Sigmoid colon (tissue), 4 donors: ENCODE data around the gene FAM204A.

Experiments
- EP300 ChIP-seq, 4 donors: sonication (generic); formaldehyde crosslinking; IDR thresholded peaks; one replicate each; pipeline ENCODE4 v1.6.1; 2017; ENCODE audit warnings: antibody characterized with exemption in 4 of 4
- TF ChIP-seq, protein P1 (sequence below), 4 experiments: fragments of 450-650 bp in 3 of 4; fragments of 200-600 bp in 1 of 4; IDR thresholded peaks; one replicate each; pipeline ENCODE4 v1.5.1; 2016 to 2019; ENCODE audit warnings: antibody characterized with exemption in 4 of 4, mild to moderate bottlenecking in 3 of 4, moderate library complexity in 2 of 4

DNA sequence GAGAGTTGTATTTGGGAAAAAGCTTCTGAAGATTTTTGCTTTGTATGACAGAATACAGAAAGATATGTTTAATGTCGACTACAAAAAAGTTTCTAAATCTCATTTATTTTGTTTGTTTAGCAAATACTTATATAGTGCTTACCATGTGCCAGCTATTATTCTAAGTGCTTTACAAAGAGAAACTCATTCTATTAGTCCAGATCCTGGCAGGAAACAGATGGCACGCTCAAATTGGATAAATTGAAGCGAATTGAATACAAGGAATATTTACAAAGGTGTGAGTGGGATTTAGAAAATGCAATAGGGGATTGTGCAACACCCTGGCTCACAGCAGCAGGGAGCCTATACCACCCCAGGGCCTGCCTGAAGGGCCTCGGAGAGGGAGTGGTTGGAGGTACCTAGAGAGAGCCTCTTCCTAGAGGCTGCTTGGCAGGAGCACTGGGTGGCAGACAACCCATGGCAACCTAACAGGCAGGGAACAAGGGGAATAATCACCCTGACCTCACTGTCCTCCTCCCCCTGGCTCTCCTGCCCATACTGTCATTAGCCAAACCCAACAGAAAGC, 27.6 kb upstream of the FAM204A start:
- TF ChIP-seq, protein P1, sequence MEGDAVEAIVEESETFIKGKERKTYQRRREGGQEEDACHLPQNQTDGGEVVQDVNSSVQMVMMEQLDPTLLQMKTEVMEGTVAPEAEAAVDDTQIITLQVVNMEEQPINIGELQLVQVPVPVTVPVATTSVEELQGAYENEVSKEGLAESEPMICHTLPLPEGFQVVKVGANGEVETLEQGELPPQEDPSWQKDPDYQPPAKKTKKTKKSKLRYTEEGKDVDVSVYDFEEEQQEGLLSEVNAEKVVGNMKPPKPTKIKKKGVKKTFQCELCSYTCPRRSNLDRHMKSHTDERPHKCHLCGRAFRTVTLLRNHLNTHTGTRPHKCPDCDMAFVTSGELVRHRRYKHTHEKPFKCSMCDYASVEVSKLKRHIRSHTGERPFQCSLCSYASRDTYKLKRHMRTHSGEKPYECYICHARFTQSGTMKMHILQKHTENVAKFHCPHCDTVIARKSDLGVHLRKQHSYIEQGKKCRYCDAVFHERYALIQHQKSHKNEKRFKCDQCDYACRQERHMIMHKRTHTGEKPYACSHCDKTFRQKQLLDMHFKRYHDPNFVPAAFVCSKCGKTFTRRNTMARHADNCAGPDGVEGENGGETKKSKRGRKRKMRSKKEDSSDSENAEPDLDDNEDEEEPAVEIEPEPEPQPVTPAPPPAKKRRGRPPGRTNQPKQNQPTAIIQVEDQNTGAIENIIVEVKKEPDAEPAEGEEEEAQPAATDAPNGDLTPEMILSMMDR (IDR thresholded peaks at IDR 0.05) = no peak
- TF ChIP-seq EP300 (IDR thresholded peaks at IDR 0.05) = no peak
